Fibroblast of lung (primary cell): ENCODE results near the gene MAP3K19.

Experiments used
- CTCF ChIP-seq, 2 donors: IDR thresholded peaks in 1 of 2; conservative IDR thresholded peaks in 1 of 2; 1 replicate in 1 of 2; 2 replicates in 1 of 2; pipeline ENCODE4 v1.5.1; 2011 to 2012; ENCODE audit warnings: low read length in 2 of 2, control low read depth in 1 of 2, inconsistent platforms in 1 of 2, low read depth in 1 of 2, mild to moderate bottlenecking in 1 of 2
- EZH2 ChIP-seq: IDR thresholded peaks from 2 replicates; pipeline ENCODE4 v1.5.1; 2012; ENCODE audit warnings: low read length, control low read depth, mild to moderate bottlenecking; ENCODE audit errors: missing control alignments

DNA sequence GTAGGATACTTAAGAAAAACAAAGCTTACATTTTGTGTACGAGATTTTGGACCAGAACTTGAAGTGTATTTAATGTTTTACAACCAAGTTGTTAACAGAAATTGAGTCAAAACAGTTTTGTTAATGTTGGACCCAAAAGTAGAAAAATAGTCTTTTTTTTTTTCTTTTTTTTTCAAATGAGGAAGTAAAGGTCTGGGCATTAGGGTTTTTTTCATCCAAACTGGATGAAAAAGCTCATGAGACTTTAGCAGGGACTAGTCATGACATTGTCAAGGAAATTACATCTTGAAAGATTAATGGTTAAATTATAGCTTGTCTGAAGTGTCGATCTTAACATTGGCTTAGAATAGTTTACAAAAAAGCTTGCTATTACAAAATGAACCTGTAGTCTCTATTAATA is 96.4 kb downstream of the MAP3K19 start:
- no peak for TF ChIP-seq CTCF (conservative IDR thresholded peaks at IDR 0.05 in 1 of 2, IDR thresholded peaks at IDR 0.05 in 1 of 2; ENCODE audit: low read depth in 1 of 2, low read length in 2 of 2)
- no peak for TF ChIP-seq EZH2
